ENCODE measurements around the gene PKIG.

The PKIG gene

GRCh38 chr20:44618318-44618731 is 35.9 kb downstream of the PKIG start:
- TF ChIP-seq, protein P1, sequence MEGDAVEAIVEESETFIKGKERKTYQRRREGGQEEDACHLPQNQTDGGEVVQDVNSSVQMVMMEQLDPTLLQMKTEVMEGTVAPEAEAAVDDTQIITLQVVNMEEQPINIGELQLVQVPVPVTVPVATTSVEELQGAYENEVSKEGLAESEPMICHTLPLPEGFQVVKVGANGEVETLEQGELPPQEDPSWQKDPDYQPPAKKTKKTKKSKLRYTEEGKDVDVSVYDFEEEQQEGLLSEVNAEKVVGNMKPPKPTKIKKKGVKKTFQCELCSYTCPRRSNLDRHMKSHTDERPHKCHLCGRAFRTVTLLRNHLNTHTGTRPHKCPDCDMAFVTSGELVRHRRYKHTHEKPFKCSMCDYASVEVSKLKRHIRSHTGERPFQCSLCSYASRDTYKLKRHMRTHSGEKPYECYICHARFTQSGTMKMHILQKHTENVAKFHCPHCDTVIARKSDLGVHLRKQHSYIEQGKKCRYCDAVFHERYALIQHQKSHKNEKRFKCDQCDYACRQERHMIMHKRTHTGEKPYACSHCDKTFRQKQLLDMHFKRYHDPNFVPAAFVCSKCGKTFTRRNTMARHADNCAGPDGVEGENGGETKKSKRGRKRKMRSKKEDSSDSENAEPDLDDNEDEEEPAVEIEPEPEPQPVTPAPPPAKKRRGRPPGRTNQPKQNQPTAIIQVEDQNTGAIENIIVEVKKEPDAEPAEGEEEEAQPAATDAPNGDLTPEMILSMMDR (conservative IDR thresholded peaks at IDR 0.05), result no peak
- TF ChIP-seq ZFX (IDR thresholded peaks at IDR 0.05), result no peak
- no peak overlapping the region for H3K27ac ChIP-seq

DNA sequence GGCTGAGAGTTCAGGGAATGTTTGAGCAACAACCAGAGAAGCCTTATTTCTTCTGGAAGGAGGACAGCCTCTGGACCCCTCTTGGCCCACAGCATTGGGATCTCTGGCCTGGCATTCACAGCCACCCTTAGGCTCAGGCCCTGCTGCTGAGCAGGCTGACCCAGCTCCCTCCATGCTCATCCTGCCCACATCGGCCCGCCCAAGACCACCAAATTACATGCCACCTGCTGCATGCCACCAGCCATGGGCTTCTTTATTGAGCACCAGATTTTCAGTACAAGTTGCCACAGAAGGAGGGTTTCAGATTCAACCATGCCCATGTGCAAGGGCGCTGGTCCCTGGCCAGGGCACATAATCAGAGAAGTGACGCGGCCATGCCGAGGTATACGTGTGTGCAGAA is 36.9 kb downstream of the PKIG start:
- no peak overlapping the region for H3K27ac ChIP-seq
- TF ChIP-seq ZFX (IDR thresholded peaks at IDR 0.05), result no peak
- TF ChIP-seq, protein P1 (conservative IDR thresholded peaks at IDR 0.05), result no peak

- no peak overlapping the region for H3K27ac ChIP-seq
- no peak for TF ChIP-seq ZFX (IDR thresholded peaks at IDR 0.05)
- TF ChIP-seq, protein P1 (conservative IDR thresholded peaks at IDR 0.05), result no peak
Observed at GRCh38 chr20:44620030-44620429, 37.7 kb downstream of the PKIG start.

GRCh38 chr20:44621325-44621724 is 38.9 kb downstream of the PKIG start:
- TF ChIP-seq ZFX (IDR thresholded peaks at IDR 0.05), result no peak
- no peak overlapping the region for H3K27ac ChIP-seq

DNA sequence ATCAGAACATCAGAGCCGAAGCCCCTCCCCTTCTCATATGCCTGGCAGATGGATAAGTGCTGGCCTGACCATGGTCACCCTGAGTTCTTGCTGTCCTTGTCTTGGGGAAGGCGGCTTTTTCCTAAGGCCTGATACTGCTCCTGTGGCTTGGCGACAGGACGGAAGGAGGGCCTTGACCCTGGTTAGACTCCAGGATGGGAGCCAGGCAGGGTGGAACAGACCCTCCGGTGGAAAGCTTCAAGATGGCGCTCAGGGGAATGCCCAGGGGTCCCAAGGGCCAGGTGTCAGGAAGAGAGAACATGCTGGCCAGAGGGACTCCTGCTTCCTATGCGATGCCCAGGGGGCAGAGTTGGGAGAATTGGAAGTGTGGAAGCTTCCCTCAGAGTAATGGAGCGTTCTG is 39.6 kb downstream of the PKIG start:
- no peak overlapping the region for H3K27ac ChIP-seq
- no peak for TF ChIP-seq ZFX (IDR thresholded peaks at IDR 0.05)
- TF ChIP-seq, protein P1 (conservative IDR thresholded peaks at IDR 0.05), result no peak

GRCh38 chr20:44622501-44623270 is 40.3 kb downstream of the PKIG start:
- H3K27ac ChIP-seq, result no peak overlapping the region
- TF ChIP-seq ZFX (IDR thresholded peaks at IDR 0.05), result no peak
- TF ChIP-seq, protein P1 (conservative IDR thresholded peaks at IDR 0.05), result no peak

DNA sequence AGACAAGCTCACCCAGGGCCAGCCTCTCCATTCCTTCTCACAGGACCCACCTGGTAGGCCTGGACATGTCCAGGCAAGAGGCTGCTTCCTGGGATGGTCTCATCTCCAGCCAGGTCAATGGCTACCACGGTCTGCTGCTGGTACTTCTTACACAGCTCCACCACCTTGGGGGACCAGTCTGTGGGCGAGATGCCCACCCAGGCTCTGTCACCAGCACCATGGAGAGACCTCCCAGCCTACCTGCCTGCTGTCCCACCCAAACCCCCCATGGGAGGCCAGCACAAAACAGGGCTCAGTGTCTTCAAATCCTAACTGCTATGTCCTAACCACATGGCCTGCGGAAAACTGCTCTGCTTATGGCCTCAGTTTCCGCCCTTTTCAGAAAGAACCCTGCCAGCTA is 41.8 kb downstream of the PKIG start:
- no peak for TF ChIP-seq ZFX (IDR thresholded peaks at IDR 0.05)
- TF ChIP-seq, protein P1 (conservative IDR thresholded peaks at IDR 0.05), result no peak

DNA sequence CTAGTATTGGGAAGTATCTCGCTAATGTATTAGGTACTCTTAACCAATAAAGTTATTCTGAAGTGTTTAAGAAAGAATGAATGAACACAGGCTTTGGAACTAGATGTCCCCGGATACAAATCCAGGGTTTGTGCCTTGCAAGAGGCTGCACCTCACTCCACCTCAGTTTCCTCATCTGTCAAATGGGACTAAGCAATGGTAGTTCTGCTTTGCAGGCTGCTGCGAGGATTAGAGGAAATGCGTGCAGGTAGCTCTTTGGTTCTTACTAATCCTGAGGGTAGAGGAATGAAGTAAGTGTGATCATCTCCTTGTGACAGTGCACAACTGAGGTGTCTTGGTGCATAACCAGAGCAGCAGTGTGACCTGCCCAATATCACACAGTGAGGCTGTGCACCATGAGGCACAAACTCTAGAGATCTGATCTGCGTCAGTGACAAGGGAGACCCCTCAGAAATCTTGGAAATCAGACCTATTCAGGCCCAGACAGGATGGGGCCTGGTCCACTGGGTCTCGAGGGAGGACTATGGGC is 42.4 kb downstream of the PKIG start:
- H3K27ac ChIP-seq, result no peak overlapping the region
- TF ChIP-seq, protein P1 (conservative IDR thresholded peaks at IDR 0.05), result no peak
- no peak for TF ChIP-seq ZFX (IDR thresholded peaks at IDR 0.05)

More for the DNA sequence above, 41.8 kb downstream of the PKIG start:
- H3K27ac ChIP-seq, result no peak overlapping the region

All from C4-2B (cell line).